ENCODE data around the gene RBBP8.

DNA sequence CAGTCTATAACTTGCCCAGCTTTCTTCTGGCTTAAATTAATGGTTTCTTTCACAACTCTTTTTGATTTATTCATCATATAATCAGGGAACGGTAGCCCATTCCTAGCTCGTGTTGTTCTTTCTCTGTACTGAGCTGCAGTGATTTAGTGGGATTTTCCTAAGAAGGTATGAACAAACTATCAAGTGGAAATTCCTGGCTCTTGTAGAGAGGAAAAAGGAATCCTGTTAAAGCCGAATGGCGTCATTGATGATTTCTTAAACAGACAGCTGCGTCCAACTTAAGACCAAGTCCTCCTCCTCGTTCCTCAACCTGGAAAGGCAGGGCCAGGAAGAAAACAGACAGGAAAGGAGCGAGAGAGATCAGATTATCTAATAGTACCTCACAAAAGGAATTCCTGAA, 132.9 kb downstream of the RBBP8 start:
- TF ChIP-seq, protein P1, sequence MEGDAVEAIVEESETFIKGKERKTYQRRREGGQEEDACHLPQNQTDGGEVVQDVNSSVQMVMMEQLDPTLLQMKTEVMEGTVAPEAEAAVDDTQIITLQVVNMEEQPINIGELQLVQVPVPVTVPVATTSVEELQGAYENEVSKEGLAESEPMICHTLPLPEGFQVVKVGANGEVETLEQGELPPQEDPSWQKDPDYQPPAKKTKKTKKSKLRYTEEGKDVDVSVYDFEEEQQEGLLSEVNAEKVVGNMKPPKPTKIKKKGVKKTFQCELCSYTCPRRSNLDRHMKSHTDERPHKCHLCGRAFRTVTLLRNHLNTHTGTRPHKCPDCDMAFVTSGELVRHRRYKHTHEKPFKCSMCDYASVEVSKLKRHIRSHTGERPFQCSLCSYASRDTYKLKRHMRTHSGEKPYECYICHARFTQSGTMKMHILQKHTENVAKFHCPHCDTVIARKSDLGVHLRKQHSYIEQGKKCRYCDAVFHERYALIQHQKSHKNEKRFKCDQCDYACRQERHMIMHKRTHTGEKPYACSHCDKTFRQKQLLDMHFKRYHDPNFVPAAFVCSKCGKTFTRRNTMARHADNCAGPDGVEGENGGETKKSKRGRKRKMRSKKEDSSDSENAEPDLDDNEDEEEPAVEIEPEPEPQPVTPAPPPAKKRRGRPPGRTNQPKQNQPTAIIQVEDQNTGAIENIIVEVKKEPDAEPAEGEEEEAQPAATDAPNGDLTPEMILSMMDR (IDR thresholded peaks at IDR 0.05) = no peak
- TF ChIP-seq POLR2A (IDR thresholded peaks at IDR 0.05) = no peak
